GM19023 (cell line): ENCODE results near the gene PARM1.

ENCODE experiments used
- ATAC-seq: cut with Tn5 transposase; IDR thresholded peaks from one replicate; pipeline ENCODE4 v1.9.1; 2021; ENCODE audit warnings: mild to moderate bottlenecking, moderate library complexity; ENCODE audit not compliant: unreplicated experiment

The PARM1 gene, protein sequence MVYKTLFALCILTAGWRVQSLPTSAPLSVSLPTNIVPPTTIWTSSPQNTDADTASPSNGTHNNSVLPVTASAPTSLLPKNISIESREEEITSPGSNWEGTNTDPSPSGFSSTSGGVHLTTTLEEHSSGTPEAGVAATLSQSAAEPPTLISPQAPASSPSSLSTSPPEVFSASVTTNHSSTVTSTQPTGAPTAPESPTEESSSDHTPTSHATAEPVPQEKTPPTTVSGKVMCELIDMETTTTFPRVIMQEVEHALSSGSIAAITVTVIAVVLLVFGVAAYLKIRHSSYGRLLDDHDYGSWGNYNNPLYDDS

GRCh38 chr4:74932832-74933561 lies at the start of gene PARM1:
PARM1 (plus strand) TSS chr4:74933116; CDS start chr4:74933328, 212 bp downstream.
- ATAC-seq: peak; percentile 84

DNA sequence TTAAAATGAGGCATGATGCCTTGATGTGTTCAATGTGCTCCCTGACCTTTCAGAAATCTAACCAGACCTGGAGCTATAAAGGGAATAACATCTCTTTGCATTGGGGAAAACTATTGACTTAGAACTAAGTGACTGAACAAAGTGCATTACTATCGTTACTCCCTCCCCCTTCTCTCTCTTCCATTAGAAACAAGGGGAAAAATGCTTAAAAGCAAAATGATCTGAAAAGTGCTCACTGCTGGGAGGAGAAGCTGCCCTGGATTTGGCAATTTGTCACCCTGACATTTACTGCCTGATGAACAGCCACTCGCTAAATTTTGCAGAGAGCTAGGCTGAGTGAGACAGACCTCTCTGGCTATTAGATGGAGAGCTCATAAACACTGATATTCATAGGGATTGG lies 48.6 kb upstream of the PARM1 start:
- ATAC-seq: no peak

GRCh38 chr4:74886484-74886883 lies 46.4 kb upstream of the PARM1 start:
- ATAC-seq: no peak

GRCh38 chr4:74890341-74890740 lies 42.6 kb upstream of the PARM1 start:
- no peak for ATAC-seq

GRCh38 chr4:74891037-74891436 lies 41.9 kb upstream of the PARM1 start:
- ATAC-seq: no peak

DNA sequence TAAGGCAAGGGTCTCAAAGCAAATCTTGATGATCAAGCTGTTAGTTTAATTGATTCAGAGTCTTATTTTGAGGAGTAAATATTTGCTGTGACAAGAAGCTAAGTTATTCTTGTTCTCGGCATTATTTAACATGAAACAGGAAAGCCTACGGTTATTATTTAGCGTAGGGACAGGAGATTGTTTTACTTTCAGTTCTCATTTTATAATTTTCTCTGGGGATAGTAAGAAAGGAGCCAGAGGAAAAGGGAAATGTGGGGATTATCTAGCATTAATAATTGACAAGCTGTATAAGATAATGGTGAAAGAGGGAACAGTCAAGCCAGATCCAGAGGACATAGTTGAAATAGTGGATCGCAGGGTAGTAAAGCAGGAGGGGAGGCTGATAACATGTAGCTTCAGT lies 39.7 kb upstream of the PARM1 start:
- ATAC-seq: no peak

GRCh38 chr4:74896595-74896994 lies 36.3 kb upstream of the PARM1 start:
- no peak for ATAC-seq

GRCh38 chr4:74897386-74897785 lies 35.5 kb upstream of the PARM1 start:
- no peak for ATAC-seq

GRCh38 chr4:74900862-74901261 lies 32.1 kb upstream of the PARM1 start:
- ATAC-seq: no peak

DNA sequence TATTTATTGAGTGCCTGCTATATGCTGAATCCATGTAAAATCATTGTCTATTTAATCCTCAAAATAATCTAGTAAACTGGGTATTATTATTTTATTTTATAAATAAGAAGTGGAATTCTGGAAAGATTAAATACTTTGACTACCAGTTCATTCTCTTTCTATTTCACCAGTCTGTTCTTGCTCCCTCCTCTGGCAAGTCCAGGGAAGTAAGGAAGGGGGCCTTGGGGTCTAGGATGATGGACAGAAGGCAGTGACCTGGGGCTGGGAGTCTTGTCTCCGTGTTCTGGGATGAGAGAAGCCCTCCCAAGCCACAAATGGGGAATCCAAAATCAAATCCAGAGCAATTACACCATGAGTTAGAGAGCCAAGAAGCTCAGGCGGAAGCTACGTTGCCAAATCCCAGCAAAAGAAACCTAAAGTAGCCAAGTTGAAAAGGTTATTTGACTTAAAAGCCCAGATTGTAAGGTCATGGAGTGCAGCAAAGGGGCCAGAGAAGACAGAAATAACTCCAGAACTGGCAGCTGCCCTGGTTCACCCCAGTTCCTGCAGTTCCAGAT lies 28.3 kb upstream of the PARM1 start:
- no peak for ATAC-seq

DNA sequence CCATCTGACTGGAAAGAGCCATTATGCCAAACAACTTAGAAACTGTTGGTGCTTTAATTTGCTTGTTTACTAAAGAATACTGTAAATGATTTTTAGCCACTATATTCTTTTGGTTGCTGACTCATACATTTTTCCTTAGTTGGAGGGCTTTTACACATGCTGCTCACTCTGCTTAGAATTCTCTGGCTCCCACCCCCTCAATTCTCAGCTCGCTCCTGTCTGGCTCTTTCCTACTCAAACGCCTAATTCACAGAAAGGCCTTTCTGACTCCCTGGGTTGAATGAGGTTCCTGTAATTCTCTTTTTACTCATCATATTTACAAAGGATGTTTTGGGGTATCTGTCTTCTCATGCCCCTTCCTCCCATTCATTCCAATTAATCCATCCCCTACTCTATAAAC lies 26.1 kb upstream of the PARM1 start:
- no peak for ATAC-seq

DNA sequence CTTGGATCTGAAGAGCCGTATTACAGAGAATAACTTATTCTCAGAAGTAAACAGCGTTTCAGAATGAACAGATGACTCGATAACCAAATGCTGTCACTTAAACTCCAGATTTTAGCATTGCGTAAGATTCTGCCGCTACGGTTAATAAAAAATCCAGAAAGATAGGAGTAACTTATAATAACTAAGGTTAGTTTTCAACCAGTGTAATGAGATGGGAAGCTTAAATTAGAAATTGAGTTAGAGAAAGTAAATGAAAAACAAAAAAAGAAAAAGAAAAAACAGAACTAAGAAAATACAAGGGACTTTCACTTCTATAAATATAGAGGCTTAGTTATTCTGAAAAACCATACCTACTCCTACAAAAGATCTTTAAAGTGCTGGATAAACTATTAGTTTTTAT lies 13.1 kb upstream of the PARM1 start:
- ATAC-seq: peak; percentile 49

GRCh38 chr4:74920704-74921103 lies 12.2 kb upstream of the PARM1 start:
- no peak for ATAC-seq

DNA sequence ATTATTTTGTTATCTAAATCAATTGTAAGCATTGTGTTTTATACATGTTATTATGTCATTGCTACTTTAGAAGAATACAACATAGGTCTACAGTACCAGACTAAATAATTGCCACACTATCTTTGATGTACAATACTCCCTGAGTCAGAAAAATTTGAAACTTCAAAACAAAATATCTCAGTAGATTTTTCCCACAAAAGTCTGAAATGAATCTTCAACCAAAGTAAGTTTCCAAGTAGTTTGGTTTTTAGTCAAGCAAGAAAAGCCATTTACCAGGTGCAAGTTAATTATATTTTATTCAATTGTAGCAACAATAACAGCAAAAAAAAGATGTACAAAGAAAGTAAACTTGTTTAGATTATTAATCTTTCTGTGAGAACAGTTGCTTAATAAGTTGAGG lies 11.4 kb upstream of the PARM1 start:
- no peak for ATAC-seq

- no peak for ATAC-seq
Observed at GRCh38 chr4:74926007-74926406, 6.9 kb upstream of the PARM1 start.

DNA sequence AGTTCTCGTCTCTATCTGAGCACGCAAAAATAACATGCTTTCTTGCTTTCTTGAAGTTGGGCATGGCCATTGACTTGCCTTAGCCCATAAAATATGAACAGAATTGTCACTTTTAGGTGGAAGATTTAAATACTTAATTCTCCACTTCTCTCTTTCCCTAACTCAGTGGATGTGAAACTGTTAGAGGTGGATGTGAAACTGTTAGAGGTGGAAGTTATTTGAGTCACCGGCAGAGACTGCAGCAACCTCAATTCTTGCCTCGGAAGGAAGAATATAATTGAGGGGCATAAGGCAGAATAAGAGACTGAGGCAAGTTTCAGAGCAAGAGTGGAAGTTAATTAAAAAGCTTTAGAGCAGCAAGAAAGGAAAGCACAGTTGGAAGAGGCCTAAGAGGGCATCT lies 2.8 kb upstream of the PARM1 start:
- peak; percentile 31 for ATAC-seq

DNA sequence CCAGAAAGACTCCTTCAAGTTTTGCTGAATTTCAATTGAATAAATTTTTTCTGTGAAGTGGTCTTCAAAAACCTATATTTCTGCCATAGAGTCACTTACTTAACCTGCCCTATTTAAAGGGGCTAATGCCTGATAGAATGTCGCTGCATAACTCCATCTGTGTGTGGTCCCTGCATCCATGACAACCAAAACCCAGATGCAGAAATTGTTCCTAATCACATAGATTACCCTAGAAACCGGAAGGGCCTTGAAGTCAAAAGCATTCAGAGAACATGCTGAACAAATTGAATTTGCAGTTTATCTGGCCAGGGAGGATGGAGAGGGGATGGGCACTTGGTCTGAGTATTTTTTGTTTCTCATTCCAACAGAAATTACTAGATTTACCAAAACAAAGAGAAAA lies 1.5 kb upstream of the PARM1 start:
- no peak for ATAC-seq

GRCh38 chr4:74932010-74932409 lies 906 bp upstream of the PARM1 start:
- no peak for ATAC-seq

GRCh38 chr4:74933562-74934015 lies 673 bp downstream of the PARM1 start:
- no peak for ATAC-seq

DNA sequence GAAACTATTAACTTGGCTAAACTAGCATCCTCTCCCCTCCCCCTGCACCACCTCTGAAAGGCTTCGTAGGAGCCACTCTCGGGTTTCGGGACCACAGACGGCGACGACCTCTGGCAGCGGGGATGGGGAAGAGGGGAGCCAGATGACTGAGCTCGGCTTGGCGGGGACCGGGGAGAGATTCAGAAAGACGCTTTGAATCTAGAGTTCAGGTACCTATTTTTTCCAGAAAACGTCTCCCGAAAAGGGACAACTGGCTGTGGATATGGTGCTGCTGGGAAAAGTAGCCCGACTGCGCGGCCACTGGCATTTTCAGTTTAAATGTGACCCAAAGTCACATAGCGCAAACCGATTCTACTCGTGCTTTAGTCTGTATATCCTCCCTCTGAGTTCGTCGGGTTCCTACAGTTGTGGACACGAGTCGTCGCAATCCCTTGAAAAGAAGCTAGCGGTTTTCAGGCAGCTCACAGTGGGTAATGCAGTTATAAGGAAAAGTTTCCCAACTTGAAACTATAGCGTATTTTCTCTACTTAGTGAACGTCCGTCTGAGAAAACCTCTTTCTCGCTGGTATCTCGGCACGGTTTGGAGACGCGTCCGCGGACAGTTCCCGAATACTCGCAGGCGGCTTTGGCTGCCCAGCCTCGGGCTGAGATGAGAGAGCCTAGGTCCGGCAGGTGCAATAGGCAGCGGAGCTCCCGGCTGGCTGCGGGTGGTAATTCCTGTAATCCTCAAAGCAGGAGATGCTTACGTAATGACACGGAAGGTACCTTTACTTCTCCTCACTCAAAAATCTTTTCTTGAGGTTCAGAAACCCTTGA lies 1.3 kb downstream of the PARM1 start:
- ATAC-seq: no peak

- no peak for ATAC-seq
Observed at GRCh38 chr4:74934888-74935287, 2.0 kb downstream of the PARM1 start.
